Effector memory CD8-positive, alpha-beta T cell (primary cell): ENCODE results near the gene KCNH1.

Experiments
- ATAC-seq: fragments of 150-1000 bp; cut with Tn5 transposase; replicated peaks from 2 replicates; pipeline ENCODE4 v1.10.0; 2021; ENCODE audit warnings: mild to moderate bottlenecking, moderate library complexity
- DNase-seq, 3 experiments: peaks; one replicate each; pipeline ENCODE4 v3.0.0; 2021
- H3K27ac Mint-ChIP-seq, 2 donors: one replicate each; pipeline ENCODE4 v1.8.0; 2022; ENCODE audit warnings: mild to moderate bottlenecking in 2 of 2, mixed read lengths in 2 of 2, moderate library complexity in 2 of 2
- H3K27me3 Mint-ChIP-seq, 2 donors: one replicate each; pipeline ENCODE4 v1.8.0; 2022; ENCODE audit warnings: mixed read lengths in 2 of 2
- H3K36me3 Mint-ChIP-seq: one replicate; pipeline ENCODE4 v1.8.0; 2022; ENCODE audit warnings: mild to moderate bottlenecking, moderate library complexity, mixed read lengths; ENCODE audit not compliant: insufficient read depth
- H3K4me1 Mint-ChIP-seq, 2 donors: one replicate each; pipeline ENCODE4 v1.8.0; 2022; ENCODE audit warnings: low read depth in 2 of 2, mixed read lengths in 2 of 2
- H3K4me3 Mint-ChIP-seq, 2 donors: one replicate each; pipeline ENCODE4 v1.8.0; 2022; ENCODE audit warnings: mild to moderate bottlenecking in 2 of 2, mixed read lengths in 2 of 2, moderate library complexity in 2 of 2
- H3K9me3 Mint-ChIP-seq, 2 donors: one replicate each; pipeline ENCODE4 v1.8.0; 2022; ENCODE audit warnings: mixed read lengths in 2 of 2

The KCNH1 gene

DNA sequence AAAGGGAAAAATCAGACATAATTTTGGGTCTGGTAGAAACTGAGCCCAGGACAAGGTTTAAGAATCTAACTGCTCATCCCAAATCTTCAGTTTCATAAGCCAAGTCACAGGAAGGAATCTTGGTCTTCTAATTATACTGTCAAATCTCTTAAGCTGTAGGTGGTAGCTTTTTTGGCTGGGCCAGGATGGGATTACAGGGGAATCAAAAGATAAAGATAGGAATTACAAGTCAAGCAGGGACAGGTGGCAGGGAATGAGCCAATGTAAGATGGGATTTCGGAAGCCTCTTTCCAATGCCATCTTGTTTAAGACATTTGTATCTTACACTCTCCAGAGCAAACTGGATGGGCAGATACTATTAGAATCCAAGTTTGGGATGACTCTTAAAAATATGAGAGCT lies 383.5 kb downstream of the KCNH1 start:
- Mint-ChIP-seq H3K27ac (no peak overlapping the region), H3K4me1 (no peaks in the 10 kb centered on the region), H3K36me3 (peaks cover 2% of the 10 kb centered on the region), H3K4me3 (no peak overlapping the region), H3K27me3 (peaks cover 12 to 48% of the 10 kb centered on the region in 2 donors), H3K9me3 (no peaks in the 10 kb centered on the region)
- no peak for ATAC-seq
- no peak for DNase-seq

DNA sequence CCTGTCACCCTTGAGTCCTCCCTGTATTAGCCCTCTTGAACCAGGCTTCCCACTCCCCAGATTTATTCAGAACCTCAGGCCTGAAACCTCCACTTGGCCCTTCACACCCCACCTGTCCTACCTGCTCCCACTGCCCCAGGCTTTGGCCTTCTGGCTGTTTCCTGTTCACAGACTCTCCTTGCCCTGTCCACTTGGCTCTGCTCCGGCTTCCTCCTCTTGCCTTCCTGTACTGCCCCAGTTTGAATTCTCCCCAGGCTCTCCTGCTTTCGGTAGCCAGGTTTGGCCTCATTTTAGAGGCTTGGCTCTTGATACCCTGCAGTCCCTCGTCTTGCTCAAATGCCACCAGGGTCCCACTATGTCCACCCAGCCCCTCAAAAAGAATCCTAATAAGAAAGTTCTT lies 385.2 kb downstream of the KCNH1 start:
- peaks cover 10 to 39% of the 10 kb centered on the region in 2 donors for H3K27me3 Mint-ChIP-seq
- DNase-seq = no peak
- ATAC-seq = no peak
- no peaks in the 10 kb centered on the region for H3K9me3 Mint-ChIP-seq
- no peaks in the 10 kb centered on the region for H3K4me1 Mint-ChIP-seq
- no peak overlapping the region for H3K4me3 Mint-ChIP-seq
- no peak overlapping the region for H3K27ac Mint-ChIP-seq
- peaks cover 2% of the 10 kb centered on the region for H3K36me3 Mint-ChIP-seq

DNA sequence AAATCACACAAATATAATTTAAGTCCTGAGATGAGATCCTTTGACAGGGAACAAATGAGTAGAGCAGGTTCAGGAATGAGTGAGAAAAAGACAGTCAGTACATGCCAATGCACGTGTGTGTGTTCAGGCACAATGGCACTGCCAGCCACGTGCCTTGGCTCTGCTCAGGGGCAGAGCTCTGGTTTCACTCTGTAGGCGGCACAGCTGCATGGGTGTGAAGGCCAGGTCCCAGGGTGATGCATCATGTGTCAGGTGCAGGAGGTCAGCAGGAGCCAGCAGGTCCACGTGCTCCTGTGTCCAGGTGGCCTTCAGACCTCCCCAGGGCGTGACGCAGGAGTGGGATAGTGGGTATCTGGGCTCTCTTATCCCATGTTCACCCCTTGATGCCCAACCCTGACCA lies 386.1 kb downstream of the KCNH1 start:
- Mint-ChIP-seq H3K4me3 (no peak overlapping the region), H3K27ac (no peak overlapping the region), H3K27me3 (peaks cover 10 to 39% of the 10 kb centered on the region in 2 donors), H3K36me3 (peaks cover 2% of the 10 kb centered on the region), H3K9me3 (no peaks in the 10 kb centered on the region), H3K4me1 (no peaks in the 10 kb centered on the region)
- DNase-seq = no peak
- ATAC-seq = no peak

DNA sequence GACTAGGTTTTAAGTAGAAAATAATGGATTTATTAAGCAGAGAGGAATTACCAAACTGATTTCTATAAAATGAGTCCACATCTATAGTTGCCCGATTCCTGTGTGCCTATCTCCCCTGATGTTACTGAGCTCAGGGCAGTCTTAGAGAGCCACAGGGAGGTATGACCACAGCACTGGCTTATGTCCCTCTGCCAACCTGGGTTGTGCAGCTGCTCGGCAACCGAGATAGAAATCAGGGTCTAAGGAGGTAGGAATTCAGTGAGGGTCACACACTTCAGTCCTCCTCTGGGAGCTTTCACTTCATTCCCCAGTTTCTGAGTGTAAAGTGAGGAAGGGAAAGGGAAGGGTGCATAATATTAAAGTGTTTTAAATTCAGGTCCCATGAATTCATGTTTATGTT lies 386.8 kb downstream of the KCNH1 start:
- peaks cover 2% of the 10 kb centered on the region for H3K36me3 Mint-ChIP-seq
- DNase-seq (no peak), ATAC-seq (no peak)
- peaks cover 10 to 39% of the 10 kb centered on the region in 2 donors for H3K27me3 Mint-ChIP-seq
- H3K9me3 Mint-ChIP-seq = no peaks in the 10 kb centered on the region
- no peak overlapping the region for H3K27ac Mint-ChIP-seq
- no peak overlapping the region for H3K4me3 Mint-ChIP-seq
- no peaks in the 10 kb centered on the region for H3K4me1 Mint-ChIP-seq

- no peak overlapping the region for H3K27ac Mint-ChIP-seq
- no peaks in the 10 kb centered on the region for H3K9me3 Mint-ChIP-seq
- DNase-seq (no peak), ATAC-seq (no peak)
- H3K4me3 Mint-ChIP-seq = no peak overlapping the region
- no peaks in the 10 kb centered on the region for H3K4me1 Mint-ChIP-seq
- H3K36me3 Mint-ChIP-seq = peaks cover 2% of the 10 kb centered on the region
- H3K27me3 Mint-ChIP-seq = peaks cover 5 to 41% of the 10 kb centered on the region in 2 donors
Measured at GRCh38 chr1:210746024-210746731, 387.8 kb downstream of the KCNH1 start.

DNA sequence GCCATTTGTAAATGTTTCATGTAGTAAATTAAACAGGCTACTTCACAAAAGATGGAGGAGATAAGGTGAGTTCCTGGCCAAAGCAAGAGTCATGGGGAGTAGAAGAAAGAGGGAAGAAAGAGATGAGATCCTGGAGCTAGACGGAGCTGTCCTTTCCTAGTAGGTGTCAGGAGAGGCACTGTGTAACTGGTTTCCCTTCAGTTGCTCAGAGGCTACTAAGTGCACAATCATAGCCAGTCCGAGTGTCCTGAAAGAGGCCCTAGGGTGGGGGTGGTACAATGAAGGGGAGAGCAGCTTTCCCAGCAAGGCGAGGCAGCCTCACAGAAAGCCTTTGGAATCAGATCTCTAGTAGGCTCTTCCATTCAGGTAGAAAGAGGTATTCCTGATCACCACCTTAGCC lies 390.9 kb downstream of the KCNH1 start:
- DNase-seq (no peak), ATAC-seq (no peak)
- no peaks in the 10 kb centered on the region for H3K9me3 Mint-ChIP-seq
- H3K27me3 Mint-ChIP-seq = peaks cover 2 to 21% of the 10 kb centered on the region in 2 donors
- H3K4me3 Mint-ChIP-seq = no peak overlapping the region
- no peak overlapping the region for H3K27ac Mint-ChIP-seq
- H3K36me3 Mint-ChIP-seq = peaks cover 5% of the 10 kb centered on the region
- no peaks in the 10 kb centered on the region for H3K4me1 Mint-ChIP-seq

- Mint-ChIP-seq H3K27ac (no peak overlapping the region), H3K27me3 (peaks cover 12 to 26% of the 10 kb centered on the region in 2 donors), H3K9me3 (no peaks in the 10 kb centered on the region), H3K36me3 (peaks cover 2% of the 10 kb centered on the region), H3K4me3 (no peak overlapping the region), H3K4me1 (no peaks in the 10 kb centered on the region)
- no peak for ATAC-seq
- no peak for DNase-seq
Measured at GRCh38 chr1:210741564-210741963, 392.4 kb downstream of the KCNH1 start.

DNA sequence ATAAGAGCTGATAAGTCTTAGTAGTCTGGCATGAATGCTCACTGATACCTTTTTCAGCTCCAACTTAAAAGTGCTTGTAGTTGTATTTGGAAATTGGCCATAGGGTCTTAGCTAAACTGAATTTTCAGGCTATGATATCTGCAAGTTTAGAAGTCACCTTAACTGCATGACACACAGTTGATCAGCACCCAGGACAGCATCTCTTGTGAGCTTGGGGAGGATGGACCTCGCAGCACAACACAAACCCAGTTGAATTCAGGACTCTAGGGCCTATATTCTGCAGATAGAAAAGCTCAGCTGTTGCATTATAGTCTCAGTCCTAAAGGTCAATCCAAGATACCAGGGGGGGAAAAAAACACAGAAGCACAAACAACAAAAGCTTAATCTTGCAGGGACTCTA lies 394.3 kb downstream of the KCNH1 start:
- no peak overlapping the region for H3K4me3 Mint-ChIP-seq
- peaks cover 2% of the 10 kb centered on the region for H3K36me3 Mint-ChIP-seq
- no peaks in the 10 kb centered on the region for H3K4me1 Mint-ChIP-seq
- no peak overlapping the region for H3K27ac Mint-ChIP-seq
- H3K9me3 Mint-ChIP-seq = no peaks in the 10 kb centered on the region
- H3K27me3 Mint-ChIP-seq = peaks cover 24 to 26% of the 10 kb centered on the region in 2 donors
- no peak for DNase-seq
- no peak for ATAC-seq

GRCh38 chr1:210738256-210738655 lies 395.7 kb downstream of the KCNH1 start:
- no peaks in the 10 kb centered on the region for H3K4me1 Mint-ChIP-seq
- ATAC-seq (no peak), DNase-seq (no peak)
- no peak overlapping the region for H3K27ac Mint-ChIP-seq
- H3K36me3 Mint-ChIP-seq = peaks cover 2% of the 10 kb centered on the region
- H3K4me3 Mint-ChIP-seq = no peak overlapping the region
- no peaks in the 10 kb centered on the region for H3K9me3 Mint-ChIP-seq
- H3K27me3 Mint-ChIP-seq = peaks cover 24 to 33% of the 10 kb centered on the region in 2 donors

- no peak for ATAC-seq
- H3K27me3 Mint-ChIP-seq = peaks cover 24 to 42% of the 10 kb centered on the region in 2 donors
- H3K9me3 Mint-ChIP-seq = no peaks in the 10 kb centered on the region
- H3K4me1 Mint-ChIP-seq = no peaks in the 10 kb centered on the region
- no peak overlapping the region for H3K27ac Mint-ChIP-seq
- no peak for DNase-seq
- H3K4me3 Mint-ChIP-seq = no peak overlapping the region
- H3K36me3 Mint-ChIP-seq = peaks cover 2% of the 10 kb centered on the region
Measured at GRCh38 chr1:210736713-210737112, 397.2 kb downstream of the KCNH1 start.

GRCh38 chr1:210731597-210731996 lies 402.4 kb downstream of the KCNH1 start:
- Mint-ChIP-seq H3K36me3 (no peaks in the 10 kb centered on the region), H3K4me3 (no peak overlapping the region), H3K27me3 (peaks cover 12 to 45% of the 10 kb centered on the region in 2 donors), H3K9me3 (no peaks in the 10 kb centered on the region), H3K27ac (no peak overlapping the region), H3K4me1 (no peaks in the 10 kb centered on the region)
- ATAC-seq (no peak), DNase-seq (no peak)

GRCh38 chr1:210731193-210731592 lies 402.8 kb downstream of the KCNH1 start:
- ATAC-seq (no peak), DNase-seq (no peak)
- Mint-ChIP-seq H3K36me3 (no peaks in the 10 kb centered on the region), H3K4me3 (no peak overlapping the region), H3K27ac (no peak overlapping the region), H3K9me3 (no peaks in the 10 kb centered on the region), H3K27me3 (peaks cover 12 to 47% of the 10 kb centered on the region in 2 donors), H3K4me1 (no peaks in the 10 kb centered on the region)

GRCh38 chr1:210730023-210730422 lies 403.9 kb downstream of the KCNH1 start:
- Mint-ChIP-seq H3K36me3 (no peaks in the 10 kb centered on the region), H3K4me1 (no peaks in the 10 kb centered on the region)

GRCh38 chr1:210728437-210729149 lies 405.4 kb downstream of the KCNH1 start:
- no peak overlapping the region for H3K27ac Mint-ChIP-seq
- DNase-seq = no peak
- no peaks in the 10 kb centered on the region for H3K9me3 Mint-ChIP-seq
- H3K27me3 Mint-ChIP-seq = peaks cover 16 to 53% of the 10 kb centered on the region in 2 donors
- no peak for ATAC-seq
- no peaks in the 10 kb centered on the region for H3K4me1 Mint-ChIP-seq
- no peak overlapping the region for H3K4me3 Mint-ChIP-seq
- no peaks in the 10 kb centered on the region for H3K36me3 Mint-ChIP-seq

More at GRCh38 chr1:210730023-210730422, 403.9 kb downstream of the KCNH1 start:
- DNase-seq = no peak
- Mint-ChIP-seq H3K4me3 (no peak overlapping the region), H3K9me3 (no peaks in the 10 kb centered on the region), H3K27me3 (peaks cover 17 to 56% of the 10 kb centered on the region in 2 donors), H3K27ac (no peak overlapping the region)
- ATAC-seq = no peak
